GM18520 (cell line): ENCODE measurements around the gene MT1H.
"Not testable (repeated sequence)": the region's sequence is repeated elsewhere in the genome, so short reads cannot be mapped to it uniquely, and the experiment has no call there.

ENCODE experiments used
- ATAC-seq: cut with Tn5 transposase; IDR thresholded peaks from one replicate; pipeline ENCODE4 v1.9.1; 2021; ENCODE audit not compliant: unreplicated experiment

Gene MT1H

DNA sequence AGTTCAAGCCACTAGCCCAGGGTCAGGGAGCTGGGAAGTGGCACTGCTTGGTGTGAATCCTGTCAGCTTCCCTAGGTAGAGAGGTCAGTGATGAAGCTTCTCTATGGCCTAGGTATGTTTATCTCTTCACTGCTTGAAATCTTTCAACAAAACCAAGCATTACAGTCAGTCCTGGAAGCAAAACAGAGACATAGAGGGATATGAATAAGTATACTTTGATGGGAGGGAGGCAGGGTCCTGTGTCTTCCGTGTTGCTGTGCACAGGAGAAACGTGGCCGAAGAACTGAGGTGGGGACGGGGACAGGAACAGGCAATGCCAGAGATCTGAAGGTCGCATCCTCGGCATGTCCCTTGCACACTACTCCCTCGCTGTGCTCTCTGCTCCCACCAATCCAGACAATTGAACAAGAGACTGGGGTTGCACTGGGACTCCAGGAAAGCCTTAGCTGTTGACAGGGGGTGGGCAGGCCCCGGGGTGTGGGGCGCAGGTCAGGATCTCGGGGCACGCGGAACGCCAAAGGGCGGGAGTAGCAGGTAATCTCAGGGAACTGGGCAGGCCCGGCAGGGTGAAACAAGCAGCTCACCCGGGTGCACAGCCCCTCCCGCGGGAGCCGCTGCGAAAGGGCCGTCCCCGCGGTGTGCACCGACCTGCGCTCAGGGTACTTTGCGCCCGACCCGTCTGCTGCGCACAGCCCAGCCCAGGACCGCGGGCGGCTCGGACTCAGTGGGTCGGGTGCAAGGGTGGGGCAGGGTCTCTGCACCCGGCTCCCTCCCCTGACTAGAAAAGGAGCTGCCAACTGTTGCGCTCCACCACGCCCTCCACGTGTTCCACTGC lies at the start of gene MT1H:
MT1H (plus strand) TSS at position 810 of the 835 bp plus-strand sequence. CDS start 71 bp downstream, outside the sequence.
- ATAC-seq, result no peak

DNA sequence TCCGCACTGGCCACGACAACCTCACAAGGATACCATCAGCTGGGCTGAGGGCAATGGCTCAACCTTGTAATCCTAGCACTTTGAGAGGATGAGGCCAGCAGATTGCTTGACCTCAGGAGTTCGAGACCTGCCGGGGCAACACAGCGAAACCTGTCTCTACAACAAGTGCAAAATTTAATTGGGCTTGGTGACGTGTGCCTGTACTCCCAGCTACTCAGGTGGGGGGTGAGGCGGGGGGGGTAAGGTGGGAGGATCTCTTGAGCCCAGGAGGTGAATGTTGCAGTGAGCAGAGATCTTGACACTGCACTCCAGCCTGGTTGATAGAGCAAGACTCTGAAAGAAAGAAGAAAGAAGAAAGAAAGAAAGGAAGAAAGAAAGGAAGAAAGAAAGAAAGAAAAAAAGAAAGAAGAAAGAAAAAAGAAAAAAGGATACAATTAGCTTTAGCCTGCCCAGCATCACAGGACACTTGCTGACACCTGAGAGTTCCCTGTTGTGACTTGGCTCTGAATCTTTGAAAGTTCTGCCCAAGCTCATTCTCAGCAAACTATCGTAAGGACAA lies 49.2 kb upstream of the MT1H start:
- ATAC-seq, result no peak

DNA sequence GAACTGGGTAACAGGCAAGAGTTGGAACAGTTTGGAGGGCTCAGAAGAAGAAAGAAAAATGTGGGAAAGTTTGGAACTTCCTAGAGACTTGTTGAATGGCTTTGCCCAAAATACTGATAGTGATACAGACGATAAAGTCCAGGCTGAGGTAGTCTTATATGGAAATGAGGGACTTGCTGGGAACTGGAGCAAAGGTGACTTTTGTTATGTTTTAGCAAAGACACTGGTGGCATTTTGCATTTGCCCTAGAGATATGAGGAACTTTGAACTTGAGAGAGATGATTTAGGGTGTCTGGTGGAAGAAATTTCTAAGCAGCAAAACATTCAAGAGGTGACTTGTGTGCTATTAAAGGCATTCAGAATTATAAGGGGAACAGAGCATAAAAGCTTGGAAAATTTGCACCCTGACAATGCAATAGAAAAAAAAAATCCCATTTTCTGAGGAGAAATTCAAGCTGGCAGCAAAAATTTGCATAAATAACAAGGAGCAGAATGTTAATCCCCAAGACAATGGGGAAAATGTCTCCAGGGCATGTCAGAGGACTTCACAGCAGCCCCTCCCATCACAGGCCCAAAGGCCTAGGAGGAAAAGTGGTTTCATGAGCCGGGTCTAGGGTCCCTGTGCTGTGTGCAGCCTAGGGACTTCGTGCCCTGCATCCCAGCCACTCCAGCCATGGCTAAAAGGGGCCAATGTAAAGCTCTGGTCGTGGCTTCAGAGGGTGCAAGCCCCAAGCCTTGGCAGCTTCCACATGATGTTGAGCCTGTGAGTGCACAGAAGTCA lies 47.8 kb upstream of the MT1H start:
- not testable (repeated sequence) for ATAC-seq

DNA sequence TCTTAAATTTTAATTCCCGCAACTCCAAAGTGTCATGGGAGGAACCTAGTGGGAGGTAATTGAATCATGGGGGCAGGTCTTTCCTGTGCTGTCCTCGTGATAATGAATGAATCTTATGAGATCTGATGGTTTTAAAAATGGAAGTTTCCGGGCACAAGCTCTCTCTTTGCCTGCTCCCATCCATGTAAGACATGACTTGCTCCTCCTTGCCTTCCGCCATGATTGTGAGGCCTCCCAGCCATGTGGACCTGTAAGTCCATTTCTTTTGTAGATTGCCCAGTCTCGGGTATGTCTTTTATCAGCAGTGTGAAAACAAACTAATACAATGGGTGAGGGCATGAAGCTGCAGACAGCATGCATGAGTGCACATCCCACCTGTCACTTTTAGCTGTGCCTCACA lies 46.4 kb upstream of the MT1H start:
- not testable (repeated sequence) for ATAC-seq

DNA sequence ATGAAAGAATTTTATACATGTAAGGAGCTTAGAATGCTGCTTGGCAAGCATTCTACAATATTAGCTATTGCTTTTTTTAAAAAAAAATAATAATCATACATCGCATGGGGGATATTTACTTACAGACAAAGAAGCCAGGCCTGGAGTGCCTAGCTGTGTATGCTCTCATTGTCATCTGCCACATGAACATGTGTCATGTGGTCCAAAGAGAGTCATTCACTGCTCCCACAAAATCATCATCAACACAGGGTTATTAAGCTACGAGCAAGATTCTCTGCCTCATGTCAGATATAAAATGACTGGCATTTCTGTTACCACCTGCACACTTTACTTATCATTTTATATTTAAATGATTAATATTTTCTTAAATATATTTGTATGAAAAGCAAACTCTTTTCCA lies 46.0 kb upstream of the MT1H start:
- ATAC-seq, result no peak

DNA sequence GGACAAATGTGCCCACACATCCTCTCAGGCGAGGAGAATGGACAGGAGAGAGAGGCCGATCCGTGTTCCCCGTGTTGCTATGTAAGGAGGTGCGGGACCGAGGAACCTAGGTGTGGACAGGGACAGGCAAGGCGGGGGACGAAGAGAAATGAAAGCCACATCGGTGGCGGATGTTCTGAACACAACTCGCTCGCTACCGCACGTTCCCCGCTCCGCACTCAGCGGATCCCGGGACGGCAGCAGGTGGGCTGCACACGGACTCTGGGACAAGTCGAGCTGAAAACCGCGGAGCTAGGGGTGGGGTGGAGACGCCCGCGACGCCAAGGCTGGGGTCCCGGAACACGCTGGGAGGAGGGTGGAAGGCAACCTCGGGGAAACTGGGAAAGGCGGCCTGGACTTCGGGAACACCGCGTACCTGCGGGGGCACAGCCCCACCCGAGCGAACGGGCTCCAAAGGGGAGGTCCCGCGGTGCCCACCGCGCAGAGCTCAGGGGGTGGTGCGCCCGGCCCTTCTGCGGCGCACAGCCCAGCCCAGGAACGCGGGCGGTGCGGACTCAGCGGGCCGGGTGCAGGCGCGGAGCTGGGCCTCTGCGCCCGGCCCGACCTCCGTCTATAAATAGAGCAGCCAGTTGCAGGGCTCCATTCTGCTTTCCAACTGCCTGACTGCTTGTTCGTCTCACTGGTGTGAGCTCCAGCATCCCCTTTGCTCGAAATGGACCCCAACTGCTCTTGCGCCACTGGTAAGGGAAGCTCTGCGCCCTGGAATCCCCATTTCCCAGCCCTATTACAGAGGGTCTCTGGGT lies 44.3 kb upstream of the MT1H start, which contains the start of gene MT1E:
MT1E (plus strand) TSS at position 642 of the 803 bp plus-strand sequence; CDS start at position 713, 71 bp downstream.
- ATAC-seq, result no peak

DNA sequence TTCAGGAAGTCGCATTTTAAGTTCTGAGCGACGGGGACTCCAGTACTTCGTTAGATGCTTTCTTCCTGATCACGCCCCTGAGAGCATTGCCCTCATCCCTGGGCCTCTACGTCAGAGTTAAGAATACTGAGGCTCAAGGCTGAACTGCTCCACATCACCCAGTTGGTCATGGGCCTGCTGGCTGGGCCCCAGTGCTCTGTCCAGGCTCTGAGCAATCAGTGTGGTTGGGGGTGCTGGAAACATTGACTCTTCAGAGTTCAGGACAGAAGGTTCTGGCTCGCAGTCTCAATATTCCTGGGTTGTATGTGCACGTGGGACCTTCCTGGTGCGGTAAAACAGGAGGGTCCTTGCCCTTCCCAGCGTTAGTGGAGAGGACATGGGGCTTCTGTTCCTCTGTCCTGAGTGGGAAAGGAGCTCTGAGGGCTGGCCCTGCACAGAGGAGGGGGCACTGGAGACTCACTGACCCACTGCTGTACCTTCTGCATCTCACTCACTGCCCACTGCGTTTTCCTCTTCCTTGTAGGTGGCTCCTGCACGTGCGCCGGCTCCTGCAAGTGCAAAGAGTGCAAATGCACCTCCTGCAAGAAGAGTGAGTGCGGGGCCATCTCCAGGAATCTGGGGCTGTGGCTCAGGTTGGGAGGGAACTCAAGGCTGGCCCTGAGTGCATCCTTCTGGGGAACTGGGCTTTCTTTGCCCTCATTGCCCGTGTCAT lies 43.5 kb upstream of the MT1H start:
- no peak for ATAC-seq

DNA sequence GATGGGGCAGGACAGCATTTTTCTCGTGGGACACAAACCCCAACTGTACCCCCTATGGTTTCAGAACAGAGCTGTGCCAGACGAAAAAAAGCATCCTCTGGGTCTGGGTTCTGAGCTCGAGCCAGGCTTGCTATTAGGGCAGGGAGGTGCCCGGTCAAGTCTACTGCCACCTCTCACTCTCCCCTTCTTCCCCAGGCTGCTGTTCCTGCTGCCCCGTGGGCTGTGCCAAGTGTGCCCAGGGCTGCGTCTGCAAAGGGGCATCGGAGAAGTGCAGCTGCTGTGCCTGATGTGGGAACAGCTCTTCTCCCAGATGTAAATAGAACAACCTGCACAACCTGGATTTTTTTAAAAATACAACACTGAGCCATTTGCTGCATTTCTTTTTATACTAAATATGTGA lies 42.9 kb upstream of the MT1H start:
- no peak for ATAC-seq

DNA sequence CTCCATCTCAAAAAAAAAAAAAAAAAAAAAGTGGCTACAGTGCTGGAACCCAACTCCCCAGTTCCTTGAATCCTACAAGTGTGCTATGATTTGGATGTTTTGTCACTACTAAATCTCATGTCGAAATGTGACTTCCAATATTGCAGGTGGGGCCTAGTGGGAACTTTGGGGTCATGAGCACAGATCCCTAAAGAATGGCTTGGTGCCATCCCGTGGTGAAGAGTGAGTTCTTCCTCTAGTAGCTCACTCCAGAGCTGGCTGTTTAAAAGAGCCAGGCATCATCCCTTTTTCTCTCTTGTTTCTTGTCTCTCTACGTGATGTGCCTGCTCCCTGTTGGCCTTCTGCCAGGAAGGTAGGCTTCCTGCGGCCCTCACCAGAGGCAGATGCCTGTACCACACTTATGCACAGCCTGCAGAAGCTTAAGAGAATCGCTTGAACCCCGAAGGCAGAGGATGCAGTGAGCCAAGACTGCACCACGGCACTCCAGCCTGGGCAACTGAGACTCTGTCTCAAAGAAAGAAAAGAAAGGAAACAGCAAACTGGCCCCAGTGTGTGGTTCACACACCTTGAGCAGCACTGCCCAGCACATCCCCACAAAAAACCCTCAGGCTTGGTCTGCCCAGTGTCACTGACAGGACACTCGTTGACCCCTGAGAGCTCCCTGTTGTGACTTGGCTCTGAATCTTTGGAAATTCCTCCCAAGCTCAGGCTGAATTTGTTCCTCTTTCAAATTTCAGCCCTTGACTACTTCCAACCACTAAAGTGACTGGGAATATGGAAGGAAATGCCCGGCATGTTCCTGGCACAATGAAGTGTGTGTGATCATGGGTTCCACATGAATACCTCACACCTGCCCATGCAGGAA lies 40.9 kb upstream of the MT1H start:
- no peak for ATAC-seq

DNA sequence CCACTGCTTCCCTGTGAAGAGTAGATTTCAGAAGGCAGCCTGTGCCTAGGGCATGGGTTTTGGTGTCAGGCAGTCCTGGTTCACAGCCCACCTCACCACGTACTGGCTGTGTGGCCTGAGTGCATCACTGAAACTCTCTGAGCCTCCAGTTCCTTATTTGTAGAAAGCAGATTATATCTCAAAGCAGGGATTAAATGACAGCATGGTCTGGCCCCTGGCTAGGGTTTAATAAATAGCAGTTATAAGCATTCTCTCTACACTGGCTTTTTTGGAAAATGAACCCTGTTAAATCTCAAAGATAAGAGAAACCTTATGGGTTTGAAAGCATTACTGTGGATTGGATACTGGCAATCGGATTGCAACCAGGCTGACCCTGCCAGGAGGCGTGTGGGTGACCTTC lies 40.1 kb upstream of the MT1H start:
- no peak for ATAC-seq

DNA sequence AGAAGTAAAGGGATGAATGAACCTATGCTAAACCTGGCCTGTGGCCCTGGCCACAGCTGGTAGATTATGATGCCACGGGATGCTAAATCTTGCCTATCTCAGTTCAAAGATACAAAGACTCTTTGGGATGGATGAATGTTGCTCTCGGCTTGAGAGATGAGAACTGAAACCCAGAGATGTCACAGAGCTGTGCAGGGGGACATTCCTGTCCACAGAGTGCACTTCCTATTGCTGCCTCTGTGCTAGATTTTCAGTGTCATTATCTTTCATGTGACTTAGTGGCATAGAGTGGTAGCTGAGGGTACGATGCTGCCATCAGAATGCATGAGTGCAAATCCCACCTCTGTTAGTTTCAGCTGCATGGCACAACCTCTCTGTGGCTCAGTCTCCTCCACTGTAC lies 39.5 kb upstream of the MT1H start:
- peak; percentile 74 for ATAC-seq

DNA sequence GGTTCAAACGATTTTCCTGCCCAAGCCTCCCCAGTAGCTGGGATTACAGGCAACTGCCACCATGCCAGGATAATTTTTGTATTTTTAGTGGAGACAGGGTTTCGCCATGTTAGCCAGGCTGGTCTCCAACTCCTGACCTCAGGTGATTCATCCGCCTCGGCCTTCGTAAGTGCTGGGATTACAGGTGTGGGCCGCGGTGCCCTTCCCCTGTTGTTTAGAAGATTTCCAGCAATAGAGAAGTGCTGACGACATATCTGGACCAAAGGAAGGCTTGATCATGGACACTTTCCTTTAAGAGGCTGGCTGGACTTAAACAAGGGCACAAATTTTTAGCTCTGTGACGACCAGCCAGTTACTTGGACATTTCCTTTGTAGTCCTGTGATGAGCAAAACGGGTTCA lies 38.4 kb upstream of the MT1H start:
- ATAC-seq, result no peak

DNA sequence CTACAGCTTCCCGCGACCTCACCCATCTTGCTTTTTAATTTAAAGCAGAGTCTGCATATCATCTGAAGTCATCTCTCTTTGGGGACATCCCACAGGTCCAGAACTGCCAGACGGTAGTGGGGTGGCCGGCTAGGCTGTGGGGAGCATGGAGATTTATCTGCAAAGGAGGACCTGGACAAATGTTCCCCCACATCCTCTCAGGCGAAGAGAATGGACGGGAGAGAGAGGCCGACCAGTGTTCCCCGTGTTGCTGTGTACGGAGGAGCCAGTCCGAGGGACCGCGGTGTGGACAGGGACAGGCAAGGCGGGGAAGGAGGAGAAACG lies 37.8 kb upstream of the MT1H start:
- ATAC-seq, result no peak

DNA sequence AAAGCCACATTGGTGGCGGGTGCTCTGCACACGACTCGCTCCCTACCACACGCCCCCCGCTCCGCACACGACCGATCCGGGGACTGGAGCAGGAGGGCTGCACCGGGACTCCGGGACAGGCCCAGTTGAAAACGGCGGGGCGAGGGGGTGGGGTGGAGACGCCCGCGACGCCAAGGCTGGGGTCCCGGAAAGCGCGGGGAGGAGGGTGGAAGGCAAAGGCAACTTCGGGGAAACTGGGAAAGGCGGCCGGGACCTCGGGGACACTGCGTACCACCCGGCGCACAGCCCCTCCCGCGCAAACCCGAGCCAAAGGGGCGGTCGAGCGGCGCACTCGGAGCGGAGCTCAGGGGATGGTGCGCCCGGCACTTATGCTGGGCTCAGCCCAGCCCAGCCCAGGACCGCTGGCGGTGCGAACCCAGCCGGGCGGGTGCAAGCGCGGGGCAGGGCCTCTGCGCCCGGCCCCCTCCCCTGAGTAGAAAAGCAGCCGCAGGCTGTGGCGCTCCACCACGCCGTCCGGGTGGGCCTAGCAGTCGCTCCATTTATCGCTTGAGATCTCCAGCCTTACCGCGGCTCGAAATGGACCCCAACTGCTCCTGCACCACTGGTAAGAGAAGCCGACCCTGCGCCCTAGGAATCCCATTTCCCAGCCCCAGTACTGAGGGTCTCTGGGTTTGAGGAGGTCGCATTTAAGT lies 37.3 kb upstream of the MT1H start, which contains the start of gene MT1M:
MT1M (plus strand) TSS at position 504 of the 692 bp plus-strand sequence; CDS start at position 577, 73 bp downstream.
- no peak for ATAC-seq

DNA sequence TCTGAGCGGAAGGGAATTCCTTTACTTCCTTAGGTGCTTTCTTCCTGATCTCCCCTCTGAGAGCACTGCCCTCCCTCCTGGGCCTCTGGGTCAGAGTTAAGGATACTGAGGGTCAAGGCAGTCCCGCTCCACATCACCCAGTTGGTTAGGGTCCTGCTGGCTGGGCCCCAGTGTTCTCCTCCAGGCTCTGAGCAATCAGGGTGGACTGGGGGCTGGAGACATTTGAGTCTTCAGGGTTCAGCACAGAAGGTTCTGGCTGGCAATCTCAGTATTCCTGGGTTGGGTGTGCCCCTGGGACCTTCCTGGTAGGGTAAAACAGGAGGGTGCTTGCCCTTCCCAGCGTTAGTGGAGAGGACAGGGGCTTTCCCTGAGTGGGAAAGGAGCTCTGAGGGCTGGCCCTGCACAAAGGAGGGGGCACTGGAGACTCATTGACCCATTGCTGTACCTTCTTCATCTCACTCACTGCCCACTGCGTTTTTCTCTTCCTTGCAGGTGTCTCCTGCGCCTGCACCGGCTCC lies 36.7 kb upstream of the MT1H start:
- no peak for ATAC-seq

DNA sequence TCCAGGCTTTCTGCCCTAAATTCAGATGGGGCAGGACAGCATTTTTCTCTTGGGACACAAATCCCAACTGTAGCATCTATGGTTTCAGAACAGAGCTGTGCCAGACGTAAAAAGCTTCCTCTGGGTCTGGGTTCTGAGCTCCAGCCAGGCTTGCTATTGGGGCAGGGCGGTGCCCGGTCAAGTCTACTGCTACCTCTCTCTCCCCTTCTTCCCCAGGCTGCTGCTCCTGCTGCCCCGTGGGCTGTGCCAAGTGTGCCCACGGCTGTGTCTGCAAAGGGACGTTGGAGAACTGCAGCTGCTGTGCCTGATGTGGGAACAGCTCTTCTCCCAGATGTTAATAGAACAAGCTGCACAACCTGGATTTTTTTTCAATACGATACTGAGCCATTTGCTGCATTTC lies 36.1 kb upstream of the MT1H start:
- ATAC-seq, result no peak

DNA sequence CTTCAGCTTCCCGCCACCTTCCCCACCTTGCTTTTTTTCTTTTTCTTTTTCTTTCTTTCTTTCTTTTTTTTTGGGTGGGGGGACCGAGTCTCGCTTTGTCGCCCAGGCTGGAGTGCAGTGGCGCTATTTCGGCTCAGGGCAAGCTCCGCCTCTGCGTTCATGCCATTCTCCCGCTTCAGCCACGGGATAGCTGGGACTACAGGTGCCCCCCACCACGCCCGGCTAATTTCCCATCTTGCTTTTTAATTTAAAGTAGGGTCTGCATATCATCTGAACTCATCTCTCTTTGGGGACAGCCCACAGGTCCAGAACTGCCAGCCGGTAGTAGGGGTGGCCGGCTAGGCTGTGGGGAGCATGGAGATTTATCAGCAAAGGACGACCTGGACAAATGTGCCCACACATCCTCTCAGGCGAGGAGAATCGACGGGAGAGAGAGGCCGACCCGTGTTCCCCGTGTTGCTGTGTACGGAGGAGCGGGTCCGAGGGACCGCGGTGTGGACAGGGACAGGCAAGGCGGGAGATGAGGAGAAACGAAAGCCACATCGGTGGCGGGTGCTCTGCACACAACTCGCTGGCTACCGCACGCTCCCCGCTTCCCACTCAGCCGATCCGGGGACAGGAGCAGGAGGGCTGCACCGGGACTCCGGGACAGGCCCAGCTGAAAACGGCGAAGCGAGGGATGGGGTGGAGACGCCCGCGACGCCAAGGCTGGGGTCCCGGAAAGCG lies 34.7 kb upstream of the MT1H start:
- ATAC-seq, result no peak

DNA sequence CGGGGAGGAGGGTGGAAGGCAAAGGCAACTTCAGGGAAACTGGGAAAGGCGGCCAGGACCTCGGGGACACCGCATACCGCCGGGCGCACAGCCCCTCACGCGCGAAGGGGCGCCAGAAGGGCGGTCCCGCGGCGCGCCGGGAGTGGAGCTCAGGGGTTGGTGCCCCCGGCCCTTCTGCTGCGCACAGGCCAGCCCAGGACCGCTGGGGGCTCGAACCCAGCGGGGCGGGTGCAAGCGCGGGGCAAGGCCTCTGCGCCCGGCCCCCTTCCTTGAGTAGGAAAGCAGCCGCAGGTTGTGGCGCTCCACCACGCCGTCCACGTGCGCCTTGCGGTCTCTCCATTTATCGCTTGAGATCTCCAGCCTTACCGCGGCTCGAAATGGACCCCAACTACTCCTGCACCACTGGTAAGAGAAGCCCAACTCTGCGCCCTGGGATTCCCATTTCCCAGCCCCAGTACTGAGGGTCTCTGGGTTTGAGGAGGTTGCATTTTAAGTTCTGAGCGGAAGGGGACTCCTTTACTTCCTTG lies 34.1 kb upstream of the MT1H start:
- no peak for ATAC-seq
